NCI-H82 treated with DMSO at 0.1 percent for 48 hours (cell line): ENCODE measurements around the gene BTBD16.

Experiments used
- DNase-seq: peaks from one replicate; lab custom pipeline; 2025; ENCODE audit not compliant: unreplicated experiment; lab: John Stamatoyannopoulos, UW

The BTBD16 gene

GRCh38 chr10:122271076-122271475, at the start of gene BTBD16:
BTBD16 (plus strand) TSS chr10:122271296; CDS start chr10:122275082, 3,786 bp downstream.
- DNase-seq, result no peak

DNA sequence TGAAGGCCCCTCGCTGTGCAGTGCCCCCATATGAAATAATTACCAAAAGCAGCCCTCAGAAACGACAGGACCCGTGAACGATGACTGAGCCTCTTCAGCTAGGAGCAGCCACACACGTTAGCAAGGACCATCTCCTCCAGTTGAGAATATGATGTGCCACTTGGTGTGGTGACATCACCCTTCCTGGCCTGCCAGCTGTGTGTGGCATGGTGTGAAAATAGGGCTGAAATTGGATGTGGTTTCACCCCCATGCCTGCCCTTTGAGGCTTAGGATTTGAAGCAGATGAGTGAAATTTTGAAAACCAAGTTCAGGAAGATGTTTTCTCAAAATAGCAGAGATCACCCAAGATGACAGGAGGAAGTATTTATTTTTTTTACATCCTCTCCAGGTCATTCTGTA, 49.1 kb upstream of the BTBD16 start:
- DNase-seq, result no peak

- no peak for DNase-seq
Observed at GRCh38 chr10:122222638-122223037, 48.5 kb upstream of the BTBD16 start.

GRCh38 chr10:122224159-122224558, 46.9 kb upstream of the BTBD16 start:
- DNase-seq, result no peak

- DNase-seq, result no peak
Observed at GRCh38 chr10:122225330-122225729, 45.8 kb upstream of the BTBD16 start.

DNA sequence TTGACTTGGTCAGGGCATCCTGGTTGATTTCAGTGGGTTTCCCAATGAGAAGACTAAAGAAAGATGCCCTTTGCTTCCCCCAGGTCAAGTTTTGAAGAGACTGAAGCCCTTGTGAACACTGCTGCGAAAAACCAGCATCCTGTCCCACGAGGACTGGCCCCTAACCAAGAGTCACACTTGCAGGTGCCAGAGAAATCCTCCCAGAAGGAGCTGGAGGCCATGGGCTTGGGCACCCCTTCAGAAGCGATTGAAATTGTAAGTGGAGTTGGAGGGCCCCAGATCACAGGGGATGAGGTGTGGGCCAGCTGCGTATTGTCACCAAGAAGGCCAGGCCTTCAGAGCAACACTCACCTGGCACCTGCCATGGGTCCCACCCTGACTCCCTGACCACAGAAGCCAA, 43.3 kb upstream of the BTBD16 start:
- DNase-seq, result no peak

DNA sequence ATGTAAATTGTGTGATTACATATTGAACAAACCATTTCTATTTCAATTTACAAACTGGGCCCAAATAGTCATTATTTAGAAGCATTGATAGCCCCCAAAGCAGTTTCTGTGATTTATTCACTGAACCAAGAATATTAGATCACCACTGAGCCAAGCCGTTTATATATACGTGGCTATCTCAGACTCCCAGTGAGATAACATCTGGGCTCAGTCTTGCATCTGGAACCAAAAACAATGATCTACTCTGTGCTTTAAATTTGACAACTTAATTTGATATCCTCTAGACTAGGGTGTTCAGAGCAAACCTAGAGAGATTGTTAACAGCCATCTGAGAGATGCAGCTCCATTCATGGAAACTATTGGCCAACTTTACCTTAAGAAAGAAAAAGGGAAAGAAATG, 41.4 kb upstream of the BTBD16 start:
- no peak for DNase-seq

GRCh38 chr10:122230222-122230621, 40.9 kb upstream of the BTBD16 start:
- DNase-seq, result no peak

DNA sequence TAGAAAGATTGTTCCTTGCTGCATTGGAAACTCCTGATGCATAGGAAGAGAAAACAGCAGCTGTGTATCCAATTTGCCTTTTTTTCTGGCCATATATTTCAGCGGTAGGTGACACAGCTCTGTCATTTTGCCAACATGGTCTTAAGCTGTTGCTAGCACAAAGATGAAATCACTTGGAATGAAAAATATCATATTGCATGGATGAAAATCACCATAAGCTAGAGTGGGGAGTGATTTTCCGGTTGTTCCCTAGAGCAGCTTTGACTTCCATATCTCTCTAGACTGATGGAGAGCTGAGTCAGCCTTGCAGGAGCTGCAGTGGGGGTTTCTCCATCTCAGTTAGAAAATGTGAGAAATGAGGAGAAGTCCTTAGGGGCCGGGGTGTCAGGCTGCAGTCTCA, 38.3 kb upstream of the BTBD16 start:
- DNase-seq, result no peak

DNA sequence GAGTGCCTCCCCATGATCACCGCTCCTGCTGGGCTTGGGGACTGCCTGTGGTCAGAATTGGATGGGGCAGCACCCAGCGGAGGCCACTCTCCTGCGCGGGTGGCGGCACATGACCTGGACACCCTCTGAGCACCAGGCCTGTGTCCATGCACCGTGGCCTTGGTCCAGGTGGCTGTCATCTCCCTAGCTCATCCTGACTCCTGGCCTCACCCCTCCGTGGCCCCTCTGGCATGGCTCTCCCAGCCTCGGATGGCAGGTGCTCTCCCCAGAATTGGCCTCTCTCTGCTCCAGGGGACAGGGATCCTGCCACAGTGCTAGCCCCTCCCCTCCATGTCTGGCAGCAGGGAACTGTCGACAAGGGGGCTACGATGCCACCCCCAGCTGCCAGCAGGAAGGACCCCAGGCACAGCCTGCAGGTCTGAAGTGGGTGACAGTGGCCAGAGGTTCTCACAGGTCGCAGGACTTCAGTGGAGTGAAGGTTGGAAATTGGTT, 37.2 kb upstream of the BTBD16 start:
- DNase-seq, result no peak

DNA sequence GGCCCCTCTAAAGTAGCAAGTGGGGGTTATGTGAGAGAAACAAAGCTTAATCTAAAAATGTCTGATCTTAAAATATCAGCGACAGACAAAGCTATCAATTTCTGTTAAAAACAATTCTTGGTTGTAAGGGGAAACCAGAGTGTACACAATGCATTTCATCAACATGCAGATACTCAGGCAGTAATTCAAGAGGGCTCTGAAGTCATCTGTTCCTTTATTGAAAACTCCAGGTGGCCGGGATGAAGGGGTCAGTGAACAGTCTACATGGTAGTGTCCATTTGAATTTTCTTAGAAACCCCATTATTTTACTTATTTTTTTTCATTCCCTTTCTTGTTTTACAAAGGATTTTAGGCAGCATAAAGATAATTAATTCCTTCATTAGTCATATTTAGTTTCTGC, 36.7 kb upstream of the BTBD16 start:
- DNase-seq, result no peak

- no peak for DNase-seq
Observed at GRCh38 chr10:122236690-122237306, 34.3 kb upstream of the BTBD16 start.

GRCh38 chr10:122237331-122237990, 33.6 kb upstream of the BTBD16 start:
- DNase-seq, result no peak

DNA sequence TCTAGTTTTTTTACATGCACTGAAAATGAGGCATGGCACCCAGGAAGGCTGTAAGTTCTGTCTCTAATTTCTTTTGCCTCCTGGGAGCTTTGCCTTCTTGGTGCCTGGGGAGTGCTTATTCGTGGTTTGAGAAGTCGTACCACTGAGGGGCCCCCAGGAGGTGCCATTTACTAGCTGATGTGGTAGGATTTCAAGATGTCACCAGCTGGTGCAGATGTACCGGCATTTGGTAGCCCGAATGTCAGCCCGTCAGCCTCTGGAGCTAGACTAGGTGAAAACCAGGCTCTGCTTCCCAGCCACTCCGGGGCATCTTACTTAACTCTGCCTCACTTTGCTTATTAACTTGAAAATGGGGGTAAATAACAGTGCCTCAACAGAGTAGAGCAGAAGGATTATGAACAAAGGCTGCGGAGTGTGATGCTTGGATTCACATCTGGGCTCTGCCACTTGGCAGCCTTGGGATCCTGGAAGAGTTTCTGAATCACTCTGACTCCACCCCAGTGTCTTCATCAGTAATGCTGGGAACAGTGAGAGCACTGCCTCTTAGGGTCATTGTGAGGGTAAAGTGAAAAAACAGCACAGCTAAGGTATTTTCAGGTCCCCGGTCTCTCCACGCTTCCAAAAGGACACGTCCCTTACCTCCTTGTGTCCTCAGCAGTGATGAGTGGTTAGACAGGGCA, 31.4 kb upstream of the BTBD16 start:
- DNase-seq, result no peak

GRCh38 chr10:122240401-122240800, 30.7 kb upstream of the BTBD16 start:
- DNase-seq, result no peak

DNA sequence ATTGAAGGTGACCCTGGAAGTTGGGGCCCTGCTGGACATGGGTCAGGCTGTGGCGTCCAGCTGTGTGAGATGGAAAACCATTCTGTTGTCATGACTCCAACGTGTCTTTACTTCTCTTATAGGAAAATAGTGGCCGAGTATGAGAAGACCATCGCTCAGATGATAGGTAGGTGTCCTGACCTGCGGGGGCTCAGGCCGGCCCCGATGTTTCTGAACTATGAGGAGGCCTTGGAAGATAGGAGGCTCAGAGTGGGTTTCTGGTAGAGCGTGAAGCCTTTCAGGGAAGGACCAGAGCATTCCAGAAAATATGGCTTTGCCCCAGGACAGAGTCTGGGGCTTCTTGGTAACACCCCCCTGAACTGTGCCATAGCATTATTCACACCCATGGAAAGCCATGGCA, 29.3 kb upstream of the BTBD16 start:
- no peak for DNase-seq

GRCh38 chr10:122243550-122243949, 27.5 kb upstream of the BTBD16 start:
- DNase-seq, result no peak

GRCh38 chr10:122244001-122244975, 26.8 kb upstream of the BTBD16 start:
- DNase-seq, result no peak

GRCh38 chr10:122245136-122245535, 26.0 kb upstream of the BTBD16 start:
- no peak for DNase-seq

DNA sequence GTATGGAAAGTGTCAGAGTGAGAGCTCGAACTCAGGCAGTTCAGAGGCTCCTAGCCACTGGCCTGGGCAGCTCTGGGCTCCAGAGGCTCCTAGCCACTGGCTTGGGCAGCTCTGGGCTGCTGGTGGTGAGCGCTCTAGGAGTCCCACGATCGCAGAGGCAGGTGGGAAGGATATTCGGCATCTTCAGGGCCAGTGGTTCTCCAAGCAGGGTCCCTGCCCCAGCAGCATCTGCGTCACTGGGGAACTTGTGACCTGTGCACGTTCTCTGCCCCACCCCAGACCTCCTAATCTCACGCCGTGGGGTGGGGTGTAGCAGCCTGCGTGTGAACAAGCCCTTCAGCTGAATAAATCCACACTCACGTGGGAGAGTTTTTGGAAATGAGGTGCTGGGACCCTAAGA, 25.2 kb upstream of the BTBD16 start:
- DNase-seq, result no peak
